ENCODE data around the gene CR1. TPM values are rescaled to one million over a fixed set of nuclear protein-coding genes. Genes with fewer than 3 reads are reported as not detected.

The CR1 gene
- total RNA-seq, 1 donor from 2014 or later = 2.0 TPM

DNA sequence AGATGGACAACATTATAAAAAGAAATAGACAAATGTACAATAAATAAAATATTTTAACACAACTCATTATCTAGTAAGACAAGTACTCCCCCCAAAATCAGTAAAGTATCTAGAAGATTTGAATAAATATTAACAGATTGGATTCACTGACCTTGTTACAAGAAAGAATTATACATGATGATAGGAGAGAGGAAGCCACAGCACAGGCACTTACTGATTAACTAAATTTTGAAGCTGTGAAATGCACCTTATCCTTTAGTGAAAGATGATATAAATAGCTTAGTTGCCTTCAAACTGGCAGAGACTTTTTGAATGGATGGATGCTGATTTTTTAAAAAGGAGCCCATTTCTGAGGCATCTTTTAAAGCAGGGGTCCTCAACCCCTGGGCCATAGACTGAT, 8.5 kb downstream of the CR1 start:
- Histone ChIP-seq H3K27me3 (ENCODE audit: low read depth) (peaks cover 86% of the 10 kb centered on the region), H3K4me1 (no peaks in the 10 kb centered on the region), H3K4me3 (no peak overlapping the region), H3K27ac (replicated peaks) (no peak overlapping the region), H3K36me3 (no peaks in the 10 kb centered on the region), H3K9me3 (replicated peaks) (no peaks in the 10 kb centered on the region)
- TF ChIP-seq, protein P1, sequence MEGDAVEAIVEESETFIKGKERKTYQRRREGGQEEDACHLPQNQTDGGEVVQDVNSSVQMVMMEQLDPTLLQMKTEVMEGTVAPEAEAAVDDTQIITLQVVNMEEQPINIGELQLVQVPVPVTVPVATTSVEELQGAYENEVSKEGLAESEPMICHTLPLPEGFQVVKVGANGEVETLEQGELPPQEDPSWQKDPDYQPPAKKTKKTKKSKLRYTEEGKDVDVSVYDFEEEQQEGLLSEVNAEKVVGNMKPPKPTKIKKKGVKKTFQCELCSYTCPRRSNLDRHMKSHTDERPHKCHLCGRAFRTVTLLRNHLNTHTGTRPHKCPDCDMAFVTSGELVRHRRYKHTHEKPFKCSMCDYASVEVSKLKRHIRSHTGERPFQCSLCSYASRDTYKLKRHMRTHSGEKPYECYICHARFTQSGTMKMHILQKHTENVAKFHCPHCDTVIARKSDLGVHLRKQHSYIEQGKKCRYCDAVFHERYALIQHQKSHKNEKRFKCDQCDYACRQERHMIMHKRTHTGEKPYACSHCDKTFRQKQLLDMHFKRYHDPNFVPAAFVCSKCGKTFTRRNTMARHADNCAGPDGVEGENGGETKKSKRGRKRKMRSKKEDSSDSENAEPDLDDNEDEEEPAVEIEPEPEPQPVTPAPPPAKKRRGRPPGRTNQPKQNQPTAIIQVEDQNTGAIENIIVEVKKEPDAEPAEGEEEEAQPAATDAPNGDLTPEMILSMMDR (IDR thresholded peaks at IDR 0.05; ENCODE audit: borderline replicate concordance) = no peak
- intact Hi-C loops (cut with micrococcal nuclease) = no loop called here
- DNase-seq = no peak

DNA sequence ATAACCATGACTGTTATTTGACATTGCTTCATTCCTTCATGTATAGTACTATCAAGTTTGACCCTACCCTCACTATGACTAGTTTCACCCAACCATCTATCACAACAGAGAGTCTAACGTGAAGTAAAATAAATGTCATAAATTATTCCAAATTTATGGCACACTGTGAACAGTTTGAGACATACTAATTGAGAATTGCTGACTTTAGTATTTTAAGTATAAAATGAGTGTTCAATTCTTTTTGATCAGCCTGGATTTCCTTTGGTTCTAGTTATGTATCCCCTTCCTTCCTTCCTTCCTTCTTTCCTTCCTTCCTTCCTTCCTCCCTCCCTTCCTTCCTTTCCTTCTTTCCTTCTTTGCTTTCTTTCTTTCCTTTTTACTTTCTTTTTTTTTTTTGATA, 14.5 kb downstream of the CR1 start:
- H3K27ac ChIP-seq (replicated peaks) = no peak overlapping the region
- intact Hi-C loops (cut with micrococcal nuclease) = no loop called here
- no peaks in the 10 kb centered on the region for H3K4me1 ChIP-seq
- H3K36me3 ChIP-seq = no peaks in the 10 kb centered on the region
- TF ChIP-seq, protein P1 (IDR thresholded peaks at IDR 0.05; ENCODE audit: borderline replicate concordance) = no peak
- H3K9me3 ChIP-seq (replicated peaks) = no peaks in the 10 kb centered on the region
- peaks cover 31% of the 10 kb centered on the region for H3K27me3 ChIP-seq (ENCODE audit: low read depth)
- H3K4me3 ChIP-seq = no peak overlapping the region
- DNase-seq = no peak

DNA sequence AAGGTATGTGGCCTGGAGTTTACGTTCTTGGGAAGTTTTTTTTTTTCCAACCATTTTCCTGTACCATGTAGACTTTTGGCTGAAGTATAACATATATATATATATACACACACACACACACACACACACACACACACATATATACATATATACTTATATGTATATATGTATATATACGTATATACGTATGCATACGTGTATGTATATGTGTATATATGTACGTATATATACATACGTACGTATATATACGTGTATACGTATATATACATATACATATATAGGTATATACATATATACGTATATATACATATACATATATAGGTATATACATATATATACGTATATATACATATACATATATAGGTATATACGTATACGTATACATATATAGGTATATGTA, 18.9 kb downstream of the CR1 start:
- intact Hi-C loops (cut with micrococcal nuclease) = no loop called here
- no peaks in the 10 kb centered on the region for H3K9me3 ChIP-seq (replicated peaks)
- no peaks in the 10 kb centered on the region for H3K36me3 ChIP-seq
- no peak overlapping the region for H3K27ac ChIP-seq (replicated peaks)
- no peaks in the 10 kb centered on the region for H3K4me1 ChIP-seq
- H3K27me3 ChIP-seq (ENCODE audit: low read depth) = peaks cover 10% of the 10 kb centered on the region
- H3K4me3 ChIP-seq = no peak overlapping the region
- DNase-seq = no peak
- TF ChIP-seq, protein P1 (IDR thresholded peaks at IDR 0.05; ENCODE audit: borderline replicate concordance) = no peak

DNA sequence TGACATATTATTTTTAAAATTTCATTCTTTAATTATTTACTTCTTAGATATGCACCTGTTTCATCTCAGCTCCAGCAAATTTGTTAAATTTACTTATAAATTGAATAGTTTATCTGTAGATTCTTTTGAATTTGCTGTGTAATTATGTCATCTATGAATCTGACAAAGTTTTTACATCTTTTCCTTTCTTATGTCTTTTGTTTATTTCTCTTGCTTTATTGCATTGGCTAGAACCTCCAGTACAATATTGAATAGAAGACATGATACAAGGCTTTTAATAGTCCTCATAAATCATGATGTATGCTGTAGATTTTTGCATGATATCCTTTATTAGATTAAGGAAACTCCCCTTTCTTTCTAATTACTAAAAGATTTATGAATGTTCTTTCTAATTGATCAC, 20.8 kb downstream of the CR1 start:
- Histone ChIP-seq H3K27me3 (ENCODE audit: low read depth) (peaks cover 15% of the 10 kb centered on the region), H3K4me1 (no peaks in the 10 kb centered on the region), H3K9me3 (replicated peaks) (no peaks in the 10 kb centered on the region), H3K27ac (replicated peaks) (no peak overlapping the region), H3K4me3 (no peak overlapping the region), H3K36me3 (no peaks in the 10 kb centered on the region)
- DNase-seq = no peak
- TF ChIP-seq, protein P1 (IDR thresholded peaks at IDR 0.05; ENCODE audit: borderline replicate concordance) = no peak
- intact Hi-C loops (cut with micrococcal nuclease) = no loop called here

DNA sequence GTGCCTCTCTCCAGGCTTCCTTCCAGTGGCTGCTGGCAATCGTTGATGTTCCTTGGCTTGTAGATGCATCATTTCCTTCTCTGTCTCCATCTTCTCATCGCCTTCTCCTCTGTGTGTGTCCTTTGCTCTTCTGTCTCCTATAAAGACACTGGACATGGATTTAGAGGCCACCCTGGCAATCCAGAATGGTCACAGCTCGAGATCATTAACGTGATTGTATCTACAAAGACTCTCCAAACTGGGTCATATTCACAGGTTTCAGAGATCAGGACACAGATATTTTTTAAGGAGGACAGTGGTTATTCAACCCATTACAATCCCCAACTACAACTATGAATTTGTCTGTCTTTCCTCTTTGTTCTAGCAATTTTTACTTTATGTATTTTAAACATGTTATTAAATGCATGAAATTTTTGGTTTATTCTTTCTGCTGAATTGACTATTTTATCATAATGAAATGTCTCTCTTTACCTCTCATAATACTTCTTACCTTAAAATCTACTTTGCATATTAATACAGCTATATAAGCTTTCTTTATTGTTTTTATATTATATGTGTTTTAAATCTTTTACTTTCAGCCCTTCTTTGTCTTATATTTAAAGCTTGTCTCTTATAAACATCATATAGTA, 22.8 kb downstream of the CR1 start:
- DNase-seq = no peak

More for the DNA sequence above, 22.8 kb downstream of the CR1 start:
- intact Hi-C loops (cut with micrococcal nuclease) = no loop called here
- no peak overlapping the region for H3K4me3 ChIP-seq
- TF ChIP-seq, protein P1 (IDR thresholded peaks at IDR 0.05; ENCODE audit: borderline replicate concordance) = no peak
- peaks cover 15% of the 10 kb centered on the region for H3K27me3 ChIP-seq (ENCODE audit: low read depth)
- H3K9me3 ChIP-seq (replicated peaks) = no peaks in the 10 kb centered on the region
- H3K27ac ChIP-seq (replicated peaks) = no peak overlapping the region
- no peaks in the 10 kb centered on the region for H3K4me1 ChIP-seq
- no peaks in the 10 kb centered on the region for H3K36me3 ChIP-seq

All from left ventricle myocardium inferior (tissue), 1 donor.